OCI-M2 (cell line): ENCODE data around the gene CYB5B.

Experiments used
- DNase-seq: peaks from one replicate; lab custom pipeline; 2025; ENCODE audit not compliant: unreplicated experiment; lab: John Stamatoyannopoulos, UW

The CYB5B gene

GRCh38 chr16:69514356-69514755 lies 89.9 kb downstream of the CYB5B start:
- DNase-seq = no peak
